Left lung (tissue), 10 donors: ENCODE data around the gene CDH26. TPM values are rescaled to one million over a fixed set of nuclear protein-coding genes. Genes with fewer than 3 reads are reported as not detected.

Experiments used
- ATAC-seq: fragments of 200-7000 bp; cut with Tn5 transposase; one replicate; pipeline ENCODE4 v1.9.1; 2020; ENCODE audit warnings: moderate library complexity
- DNase-seq, 4 donors: peaks; one replicate each; pipeline ENCODE4 v3.0.0-alpha.2; 2013 to 2020
- H3K27ac ChIP-seq, 2 donors: fragments of 200-600 bp; sonication (generic) in 1 of 2; one replicate each; pipeline versions ENCODE4 v1.5.0 to v1.8.0; 2020 to 2021
- H3K27me3 ChIP-seq, 2 donors: fragments of 200-600 bp; sonication (generic) in 1 of 2; one replicate each; pipeline versions ENCODE4 v1.5.0 to v1.8.0; 2020 to 2021
- H3K36me3 ChIP-seq, 2 donors: fragments of 200-600 bp; sonication (generic) in 1 of 2; one replicate each; pipeline versions ENCODE4 v1.5.0 to v1.8.0; 2020 to 2021
- H3K4me1 ChIP-seq, 2 donors: fragments of 200-600 bp; one replicate each; pipeline ENCODE4 v1.8.0; 2021
- H3K4me3 ChIP-seq, 2 donors: fragments of 200-600 bp; sonication (generic) in 1 of 2; one replicate each; pipeline versions ENCODE4 v1.5.0 to v1.8.0; 2020 to 2021; ENCODE audit warnings: mild to moderate bottlenecking in 1 of 2
- H3K9me3 ChIP-seq, 2 donors: fragments of 200-600 bp; sonication (generic) in 1 of 2; one replicate each; pipeline versions ENCODE4 v1.5.0 to v1.8.0; 2020 to 2021
- intact Hi-C, 2 donors: fragments of 100-400 bp; cut with DNase I; formaldehyde crosslinking; loops; one replicate each; pipeline versions ENCODE4 v1.11.2 to v1.14.2; 2022
- polyA plus RNA-seq, 6 donors: library from polyadenylated mRNA; unstranded; fragments of 120-200 nt; gene quantifications; one replicate each; pipeline ENCODE4 v1.2.1, GENCODE V29; 2013; ENCODE audit not compliant: insufficient read length in 6 of 6
- total RNA-seq, 2 donors: library from RNA; stranded (reverse); fragmentation: NEBNext Ultra II Directional; extraction: Animal tissue kit (Norgen Biotek cat#: 25700); gene quantifications; one replicate each; pipeline ENCODE4 v1.2.1, GENCODE V29; 2021
- TF ChIP-seq, protein P1 (sequence below), 2 donors: fragments of 200-600 bp; sonication (generic) in 1 of 2; IDR thresholded peaks; one replicate each; pipeline versions ENCODE4 v1.5.0 to v1.8.0; 2021; ENCODE audit warnings: antibody characterized with exemption in 2 of 2
- donor health status: DM: no; HTN: yes; CAD: no.
- donor health status: DM: no; HTN: no; CAD: no.

The CDH26 gene
- total and polyA plus RNA-seq, 8 donors = 1.6 to 7.3 (median 2.0) TPM

DNA sequence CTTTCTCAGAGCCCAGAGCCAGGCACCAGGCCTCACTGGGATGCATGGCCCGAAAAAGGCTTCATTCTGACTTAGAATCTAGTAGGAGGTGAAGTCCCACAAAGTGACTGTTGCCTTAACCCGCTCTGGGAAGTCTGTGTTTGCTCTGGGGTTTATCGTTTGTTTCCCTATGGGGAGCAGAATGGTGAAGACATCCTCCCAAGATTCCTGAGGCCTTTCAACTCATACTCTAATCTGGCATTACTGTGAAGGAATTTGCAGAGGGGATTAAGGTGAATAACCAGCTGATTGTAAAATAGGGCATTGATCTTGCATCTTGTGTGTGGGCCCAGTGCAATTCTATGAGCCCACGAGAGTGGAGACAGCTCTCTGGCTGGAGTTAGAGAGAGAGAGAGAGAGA, 67.8 kb downstream of the CDH26 start:
- Histone ChIP-seq H3K36me3 (no peaks in the 10 kb centered on the region), H3K27me3 (no peaks in the 10 kb centered on the region), H3K9me3 (no peaks in the 10 kb centered on the region), H3K4me3 (no peak overlapping the region), H3K27ac (no peak overlapping the region), H3K4me1 (no peaks in the 10 kb centered on the region)
- intact Hi-C loops = no loop called here
- TF ChIP-seq, protein P1, sequence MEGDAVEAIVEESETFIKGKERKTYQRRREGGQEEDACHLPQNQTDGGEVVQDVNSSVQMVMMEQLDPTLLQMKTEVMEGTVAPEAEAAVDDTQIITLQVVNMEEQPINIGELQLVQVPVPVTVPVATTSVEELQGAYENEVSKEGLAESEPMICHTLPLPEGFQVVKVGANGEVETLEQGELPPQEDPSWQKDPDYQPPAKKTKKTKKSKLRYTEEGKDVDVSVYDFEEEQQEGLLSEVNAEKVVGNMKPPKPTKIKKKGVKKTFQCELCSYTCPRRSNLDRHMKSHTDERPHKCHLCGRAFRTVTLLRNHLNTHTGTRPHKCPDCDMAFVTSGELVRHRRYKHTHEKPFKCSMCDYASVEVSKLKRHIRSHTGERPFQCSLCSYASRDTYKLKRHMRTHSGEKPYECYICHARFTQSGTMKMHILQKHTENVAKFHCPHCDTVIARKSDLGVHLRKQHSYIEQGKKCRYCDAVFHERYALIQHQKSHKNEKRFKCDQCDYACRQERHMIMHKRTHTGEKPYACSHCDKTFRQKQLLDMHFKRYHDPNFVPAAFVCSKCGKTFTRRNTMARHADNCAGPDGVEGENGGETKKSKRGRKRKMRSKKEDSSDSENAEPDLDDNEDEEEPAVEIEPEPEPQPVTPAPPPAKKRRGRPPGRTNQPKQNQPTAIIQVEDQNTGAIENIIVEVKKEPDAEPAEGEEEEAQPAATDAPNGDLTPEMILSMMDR (IDR thresholded peaks at IDR 0.05) = no peak
- ATAC-seq (no peak), DNase-seq (no peak)

GRCh38 chr20:60030471-60030870, 72.2 kb downstream of the CDH26 start:
- TF ChIP-seq, protein P1 (IDR thresholded peaks at IDR 0.05) = no peak
- ATAC-seq (no peak), DNase-seq (no peak)
- Histone ChIP-seq H3K9me3 (no peaks in the 10 kb centered on the region), H3K36me3 (no peaks in the 10 kb centered on the region), H3K27me3 (no peaks in the 10 kb centered on the region), H3K4me3 (no peak overlapping the region), H3K27ac (no peak overlapping the region), H3K4me1 (no peaks in the 10 kb centered on the region)
- intact Hi-C loops = no loop called here

- no peak for ATAC-seq
- TF ChIP-seq, protein P1 (IDR thresholded peaks at IDR 0.05) = no peak
- intact Hi-C loops = no loop called here
These were observed 72.9 kb downstream of the CDH26 start for GRCh38 chr20:60031107-60031506.

DNA sequence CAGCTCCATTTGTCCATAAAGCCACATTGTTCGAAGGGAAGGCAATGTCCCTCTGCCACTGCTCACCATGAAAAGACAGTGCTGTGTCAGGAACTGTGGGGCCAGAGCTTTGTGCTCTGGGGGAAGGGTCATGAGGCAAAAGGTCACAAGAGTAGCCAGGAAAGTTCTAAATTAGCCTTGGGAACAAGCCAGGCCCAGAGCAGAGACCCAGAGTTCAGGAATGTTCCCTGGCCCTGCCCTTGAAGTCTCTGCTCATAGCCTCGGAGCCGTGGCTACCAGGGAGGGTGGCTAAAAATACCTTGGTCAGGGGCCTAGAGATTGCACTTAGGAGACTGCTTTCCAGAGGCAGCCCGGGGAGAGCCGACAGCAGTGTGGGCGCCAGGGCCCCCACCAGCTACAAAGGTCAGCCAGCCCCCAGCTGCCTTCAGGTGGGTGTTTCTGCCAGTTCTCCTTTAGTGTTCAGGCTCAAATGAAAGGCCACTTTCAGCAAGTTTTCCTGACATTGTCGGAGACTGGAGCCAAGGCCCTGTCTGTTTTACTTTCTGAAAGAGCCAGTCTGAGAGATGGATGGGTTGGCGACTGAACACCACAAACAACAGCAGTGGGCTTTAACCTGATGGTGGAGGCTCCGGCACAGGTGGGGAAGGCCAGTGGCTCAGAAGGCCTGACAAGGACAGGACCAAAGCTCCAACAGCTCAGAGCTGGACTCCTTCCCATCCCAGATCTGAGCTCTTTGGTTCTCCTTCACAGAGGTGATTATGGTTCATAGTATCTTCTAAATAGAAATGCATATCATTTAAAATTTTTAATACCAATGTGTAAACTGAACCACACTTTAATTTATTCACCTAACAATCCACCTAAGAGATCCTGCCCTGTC, 76.2 kb downstream of the CDH26 start:
- H3K4me1 ChIP-seq = no peaks in the 10 kb centered on the region
- H3K27ac ChIP-seq = no peak overlapping the region
- no peaks in the 10 kb centered on the region for H3K36me3 ChIP-seq
- TF ChIP-seq, protein P1 (IDR thresholded peaks at IDR 0.05) = no peak
- no peak overlapping the region for H3K4me3 ChIP-seq
- H3K9me3 ChIP-seq = no peaks in the 10 kb centered on the region
- peak; percentile 76 for ATAC-seq
- no peaks in the 10 kb centered on the region for H3K27me3 ChIP-seq
- no peak for DNase-seq
- intact Hi-C loops = no loop called here

More at GRCh38 chr20:60031107-60031506, 72.9 kb downstream of the CDH26 start:
- no peak overlapping the region for H3K4me3 ChIP-seq
- DNase-seq = no peak
- H3K4me1 ChIP-seq = no peaks in the 10 kb centered on the region
- no peaks in the 10 kb centered on the region for H3K36me3 ChIP-seq
- H3K27ac ChIP-seq = no peak overlapping the region
- no peaks in the 10 kb centered on the region for H3K27me3 ChIP-seq
- no peaks in the 10 kb centered on the region for H3K9me3 ChIP-seq

- Histone ChIP-seq H3K27me3 (no peaks in the 10 kb centered on the region), H3K4me3 (no peak overlapping the region), H3K36me3 (no peaks in the 10 kb centered on the region), H3K27ac (no peak overlapping the region), H3K4me1 (no peaks in the 10 kb centered on the region), H3K9me3 (no peaks in the 10 kb centered on the region)
- intact Hi-C loops = no loop called here
- TF ChIP-seq, protein P1 (IDR thresholded peaks at IDR 0.05) = no peak
- DNase-seq (no peak), ATAC-seq (no peak)
These were observed 77.3 kb downstream of the CDH26 start for GRCh38 chr20:60035486-60035885.
